ENCODE results near the gene HOXC10. TPM values are rescaled to one million over a fixed set of nuclear protein-coding genes. Genes with fewer than 3 reads are reported as not detected.
A peak's percentile ranks its signal among the peaks of the same experiment; 100 is the strongest.

Gene HOXC10
- polyA plus RNA-seq, 1 donor = 0.09 TPM

DNA sequence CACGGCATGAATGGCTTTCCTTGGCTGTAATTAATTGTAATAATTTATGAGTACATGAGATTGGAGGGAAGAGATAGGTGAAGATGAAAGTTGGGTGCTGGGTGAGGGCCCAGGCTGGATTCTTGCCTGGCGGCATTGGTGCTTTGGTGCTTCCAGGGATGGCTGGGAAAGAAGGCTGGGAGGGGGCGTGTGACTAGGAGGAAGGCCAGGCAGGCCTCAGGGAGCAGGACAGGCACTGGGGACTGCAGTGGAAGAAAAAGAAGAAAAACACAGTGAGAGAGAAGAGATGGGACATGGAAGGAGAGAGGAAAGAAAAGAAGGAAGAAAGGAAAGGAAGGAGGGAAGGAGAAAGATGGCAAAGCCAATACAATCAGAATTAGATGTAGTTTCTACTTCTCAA lies 18.7 kb downstream of the HOXC10 start:
- no peak for DNase-seq (ENCODE audit: low read depth)

DNA sequence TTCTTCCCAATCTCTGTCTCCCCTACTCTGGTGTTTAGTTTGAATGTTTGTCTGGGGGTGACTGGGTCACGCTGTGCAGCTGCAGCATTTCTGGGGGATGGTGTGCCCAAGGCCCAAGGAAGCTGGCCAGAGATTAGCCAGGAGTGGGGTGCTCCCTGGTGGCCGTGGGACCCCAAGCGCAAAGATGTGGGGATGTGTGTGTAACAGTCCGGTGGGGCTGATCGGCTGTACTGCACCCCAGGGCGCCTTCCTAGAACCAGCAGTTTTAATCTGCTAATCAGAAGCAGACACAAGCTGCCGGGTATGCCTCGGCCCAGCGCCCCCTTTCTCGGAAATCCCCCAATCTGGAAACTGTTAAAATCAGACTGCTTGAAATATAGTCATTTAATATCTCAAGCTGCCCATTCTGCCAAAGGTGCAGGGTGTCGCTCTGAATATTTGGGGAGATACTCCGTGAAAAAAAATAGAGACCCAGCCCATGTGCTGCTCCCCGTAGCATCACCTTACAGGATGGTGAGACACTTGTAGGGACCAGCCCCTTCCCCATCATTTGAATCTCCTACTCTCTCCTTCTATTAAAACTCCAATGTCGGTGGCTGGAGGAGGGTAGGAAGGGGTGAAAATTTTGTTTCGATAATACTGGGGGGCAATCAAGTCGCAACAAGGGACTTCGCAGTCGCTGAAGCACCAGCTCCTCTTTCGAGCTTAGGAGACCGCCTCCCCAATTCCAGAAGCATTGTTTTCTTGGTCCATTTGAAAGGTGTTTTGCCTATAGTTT lies 19.3 kb downstream of the HOXC10 start:
- DNase-seq (ENCODE audit: low read depth) = no peak

DNA sequence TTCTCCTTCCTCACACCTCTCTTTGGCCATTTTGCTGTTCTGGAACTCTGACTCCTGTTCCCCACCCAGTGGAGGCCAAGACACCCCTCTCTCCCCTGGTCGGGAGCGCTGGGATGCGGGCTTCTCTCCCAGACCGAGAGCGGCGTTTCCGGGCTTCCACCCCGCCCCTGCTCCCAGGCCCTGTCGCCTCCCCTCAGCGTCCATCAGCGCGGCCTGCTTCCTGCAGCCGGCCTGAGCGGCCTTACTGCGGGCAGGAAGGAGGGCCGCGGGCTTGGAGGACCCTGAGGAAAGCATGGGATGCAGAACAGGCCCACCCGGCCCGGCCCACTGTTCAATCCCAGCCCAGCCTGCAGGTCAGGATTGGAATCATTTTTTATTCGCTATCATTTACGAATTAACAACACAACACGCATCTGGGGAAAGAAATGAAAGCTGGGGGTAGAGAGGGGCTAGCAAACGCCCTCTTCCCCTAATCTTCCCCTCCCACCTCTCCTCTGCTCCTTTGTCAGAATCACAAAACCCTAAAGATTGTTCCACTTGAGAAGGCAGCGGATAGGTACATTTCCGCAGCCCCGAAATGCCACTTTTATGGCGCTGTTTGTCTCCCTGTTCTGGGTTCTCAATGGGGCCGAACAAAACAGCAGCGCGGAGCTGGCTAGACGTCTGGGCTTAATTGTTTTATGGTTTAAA lies 20.0 kb downstream of the HOXC10 start:
- no peak for DNase-seq (ENCODE audit: low read depth)

DNA sequence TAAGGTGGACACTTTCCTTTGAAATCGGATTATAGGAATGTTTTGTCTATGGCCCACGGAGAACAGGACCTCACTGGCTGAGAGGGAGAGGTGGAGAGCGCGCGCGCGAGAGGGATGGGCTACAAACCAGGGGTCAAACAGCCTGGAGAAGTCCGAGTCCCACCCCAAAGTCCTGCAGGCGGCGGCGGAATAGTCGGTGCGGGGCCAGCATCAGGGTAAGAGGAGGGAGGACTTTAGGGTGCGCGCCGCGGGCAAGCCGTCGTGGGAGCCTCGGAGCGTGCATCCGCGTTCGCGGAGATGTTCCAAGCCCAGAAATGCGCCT lies 20.5 kb downstream of the HOXC10 start:
- no peak for DNase-seq (ENCODE audit: low read depth)

DNA sequence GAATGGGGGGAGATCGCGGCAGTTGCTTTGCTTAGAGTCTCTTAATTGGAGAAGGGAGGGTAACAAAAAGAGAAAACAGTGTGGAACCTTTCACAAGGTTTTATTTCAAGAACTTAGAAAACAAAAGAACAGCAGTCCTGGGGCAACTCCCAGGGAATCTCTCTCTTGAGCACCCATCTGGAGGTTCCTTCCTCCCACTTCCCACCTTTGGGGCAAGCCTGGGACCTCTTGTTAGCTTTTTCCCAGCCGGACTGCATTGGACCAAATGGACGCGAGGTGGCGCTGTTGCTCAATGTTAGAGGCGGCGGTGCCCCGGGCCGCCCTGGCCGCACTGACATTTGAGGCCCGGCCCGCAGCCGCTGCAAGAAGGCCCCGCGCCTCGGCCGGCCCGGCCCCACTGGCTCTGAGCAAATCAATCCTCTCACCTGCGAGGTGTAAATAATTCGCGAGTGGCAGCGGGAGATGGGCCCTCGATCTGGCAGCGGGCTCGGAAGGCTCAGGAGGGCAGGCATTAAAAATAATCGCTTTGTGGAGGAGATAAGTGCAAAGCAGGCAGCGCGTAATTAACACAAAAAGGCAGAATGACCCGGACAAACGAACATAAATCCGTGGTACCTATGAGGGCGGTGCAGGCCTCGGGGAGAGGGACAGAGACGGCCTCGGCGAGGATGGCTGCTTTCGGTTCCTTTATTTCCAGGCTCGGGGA lies 21.1 kb downstream of the HOXC10 start:
- DNase-seq (ENCODE audit: low read depth) = peak; percentile 44

DNA sequence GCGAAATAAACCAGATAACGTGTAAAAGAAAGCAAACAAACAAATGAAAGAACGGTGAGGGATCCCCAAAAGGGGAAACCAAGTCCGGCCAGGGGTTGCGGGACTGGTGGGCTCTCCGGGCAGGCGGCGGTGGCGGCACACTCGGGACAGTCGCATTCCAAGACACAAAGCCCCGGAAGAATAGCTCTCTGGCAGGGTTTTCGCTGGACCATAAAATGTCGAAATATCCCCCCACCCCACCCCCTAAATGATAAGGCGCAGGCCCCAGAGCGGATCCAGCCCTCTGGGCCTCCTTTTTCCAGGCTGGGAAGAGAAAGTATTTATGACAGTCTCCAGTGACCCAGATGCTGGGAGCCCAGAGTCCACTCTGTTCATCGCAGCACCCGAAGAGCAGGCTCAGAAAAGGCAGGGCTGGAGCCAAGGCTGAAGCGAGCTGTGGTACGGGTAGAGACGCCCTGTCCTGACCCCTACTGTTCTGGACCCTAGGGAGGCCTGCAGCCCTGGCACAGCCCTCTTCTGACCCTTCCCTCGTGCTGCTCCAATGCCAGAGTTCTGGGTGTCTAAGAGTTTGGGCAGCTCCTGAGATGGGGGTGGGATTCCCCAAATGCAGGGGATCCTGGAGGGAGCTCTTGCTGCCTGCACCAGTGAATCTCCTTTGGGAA lies 21.7 kb downstream of the HOXC10 start:
- no peak for DNase-seq (ENCODE audit: low read depth)

DNA sequence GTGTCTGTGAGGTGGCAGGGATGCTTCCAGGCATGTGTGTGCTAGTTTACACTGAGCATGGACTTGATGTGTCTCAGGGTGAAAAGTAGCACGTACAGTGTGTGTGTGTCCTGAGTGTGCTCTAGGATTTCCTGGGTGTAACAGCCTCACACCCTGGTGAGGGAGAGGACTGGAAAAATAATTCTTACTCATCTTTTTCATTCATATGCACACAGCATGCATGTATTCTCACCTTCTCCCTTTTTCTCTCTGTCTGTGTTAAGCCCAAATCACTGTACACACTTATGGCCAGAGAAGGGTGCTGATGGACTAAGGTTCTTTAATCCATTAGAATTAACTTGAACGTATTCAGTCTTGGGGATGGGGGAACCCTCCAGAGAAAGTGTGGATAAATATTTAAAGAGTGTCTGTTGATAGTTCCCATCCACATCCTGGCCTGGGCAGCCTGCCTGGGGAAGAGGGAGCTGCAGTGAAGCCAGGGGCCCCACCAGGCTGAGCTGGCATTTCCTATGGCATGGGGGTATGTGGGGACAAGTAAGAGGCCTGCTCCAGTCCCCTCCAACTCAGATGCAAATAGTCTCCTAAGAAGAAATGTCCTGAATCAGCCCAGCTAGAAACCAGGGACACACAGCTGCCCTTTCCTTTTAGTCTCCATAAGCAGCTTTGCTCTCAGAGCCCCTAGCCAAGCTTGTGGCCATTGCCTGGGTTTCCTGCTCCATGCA lies 22.8 kb downstream of the HOXC10 start:
- DNase-seq (ENCODE audit: low read depth) = no peak

DNA sequence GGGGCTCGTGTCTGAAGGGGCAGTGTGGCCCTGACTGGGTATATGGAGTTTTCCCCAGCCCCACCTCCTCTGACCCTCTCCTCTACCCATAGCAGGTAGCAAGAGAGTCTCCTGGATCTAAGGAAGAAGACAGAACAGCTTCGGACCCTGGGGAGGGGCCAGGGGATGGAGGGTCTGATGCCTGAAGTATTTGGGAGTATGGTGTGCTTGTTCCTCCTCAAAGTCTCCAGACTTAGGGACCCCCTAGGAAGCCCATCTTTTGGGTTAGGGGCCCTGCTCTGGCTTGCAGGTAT lies 23.3 kb downstream of the HOXC10 start:
- no peak for DNase-seq (ENCODE audit: low read depth)

DNA sequence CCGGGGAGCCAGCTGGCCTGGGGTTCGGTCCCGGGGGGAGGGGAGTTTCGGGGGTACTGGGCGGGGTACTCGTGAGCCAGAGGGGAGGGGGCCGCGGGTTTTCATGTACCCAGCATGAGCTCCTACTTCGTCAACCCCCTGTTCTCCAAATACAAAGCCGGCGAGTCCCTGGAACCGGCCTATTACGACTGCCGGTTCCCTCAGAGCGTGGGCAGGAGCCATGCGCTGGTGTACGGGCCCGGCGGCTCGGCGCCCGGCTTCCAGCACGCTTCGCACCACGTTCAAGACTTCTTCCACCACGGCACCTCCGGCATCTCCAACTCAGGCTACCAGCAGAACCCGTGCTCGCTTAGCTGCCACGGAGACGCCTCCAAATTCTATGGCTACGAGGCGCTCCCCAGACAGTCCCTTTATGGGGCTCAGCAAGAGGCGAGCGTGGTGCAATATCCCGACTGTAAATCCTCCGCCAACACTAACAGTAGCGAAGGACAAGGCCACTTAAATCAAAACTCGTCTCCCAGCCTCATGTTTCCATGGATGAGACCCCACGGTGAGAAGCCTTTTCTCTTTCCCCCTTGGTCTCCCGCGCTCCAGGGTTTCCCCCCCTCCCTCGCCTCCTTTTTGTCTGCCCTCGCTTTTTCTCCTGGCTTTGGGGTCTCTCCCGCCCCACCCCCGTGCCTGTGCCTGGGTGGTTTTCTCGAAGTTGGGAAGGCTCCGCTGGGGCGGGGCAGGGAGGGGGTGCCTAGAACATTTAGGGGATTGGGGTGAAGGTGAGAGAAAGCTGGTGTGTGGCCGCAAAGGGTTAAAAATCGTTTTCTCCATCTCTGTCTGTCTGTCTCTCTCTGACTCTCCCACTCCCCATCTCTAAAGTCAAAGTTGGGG lies 24.5 kb downstream of the HOXC10 start:
- no peak for DNase-seq (ENCODE audit: low read depth)

DNA sequence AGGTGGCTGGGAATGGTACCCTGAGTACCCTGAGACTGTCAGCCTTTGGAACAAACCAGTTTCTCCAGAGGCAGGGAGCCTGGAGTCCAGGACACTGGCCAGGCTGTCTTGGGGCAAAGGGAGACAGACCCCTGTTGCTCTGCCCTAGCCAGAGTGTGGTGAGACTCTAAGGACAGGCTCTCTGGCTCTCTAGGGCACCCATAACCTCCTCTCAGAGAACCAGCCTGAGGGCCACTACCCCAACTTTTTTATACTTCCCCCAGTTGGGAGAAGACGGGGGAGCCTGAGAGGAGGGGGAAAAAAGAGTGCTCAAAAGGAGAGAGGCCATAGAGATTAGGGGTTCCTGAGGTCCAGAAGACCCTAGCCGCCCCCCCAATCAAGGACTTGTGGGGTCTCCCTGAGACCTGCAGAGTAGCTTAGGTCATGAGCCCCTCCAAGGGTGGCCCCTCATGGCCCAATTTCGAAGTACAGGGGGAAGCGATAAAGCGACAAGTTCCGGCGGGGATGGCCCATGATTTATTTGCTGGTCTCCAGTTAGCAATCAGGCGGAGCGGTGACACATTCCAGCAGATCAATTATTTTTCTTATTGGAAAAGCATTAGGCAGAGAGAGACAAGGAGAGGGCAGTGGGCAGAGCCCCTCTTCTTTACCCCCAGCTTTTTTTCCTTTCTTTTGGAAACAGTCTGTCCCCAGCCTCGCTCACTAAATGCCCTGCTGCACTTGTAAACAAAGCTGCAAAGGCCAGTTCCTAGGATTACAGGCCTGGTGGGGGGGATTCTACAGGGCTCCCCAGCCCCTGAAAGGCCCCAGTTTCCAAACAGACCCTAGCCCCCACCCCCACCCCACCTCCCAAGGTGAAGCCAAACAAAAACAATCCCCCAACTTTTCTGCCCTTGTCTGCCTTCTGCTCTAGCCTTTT lies 25.4 kb downstream of the HOXC10 start:
- no peak for DNase-seq (ENCODE audit: low read depth)

DNA sequence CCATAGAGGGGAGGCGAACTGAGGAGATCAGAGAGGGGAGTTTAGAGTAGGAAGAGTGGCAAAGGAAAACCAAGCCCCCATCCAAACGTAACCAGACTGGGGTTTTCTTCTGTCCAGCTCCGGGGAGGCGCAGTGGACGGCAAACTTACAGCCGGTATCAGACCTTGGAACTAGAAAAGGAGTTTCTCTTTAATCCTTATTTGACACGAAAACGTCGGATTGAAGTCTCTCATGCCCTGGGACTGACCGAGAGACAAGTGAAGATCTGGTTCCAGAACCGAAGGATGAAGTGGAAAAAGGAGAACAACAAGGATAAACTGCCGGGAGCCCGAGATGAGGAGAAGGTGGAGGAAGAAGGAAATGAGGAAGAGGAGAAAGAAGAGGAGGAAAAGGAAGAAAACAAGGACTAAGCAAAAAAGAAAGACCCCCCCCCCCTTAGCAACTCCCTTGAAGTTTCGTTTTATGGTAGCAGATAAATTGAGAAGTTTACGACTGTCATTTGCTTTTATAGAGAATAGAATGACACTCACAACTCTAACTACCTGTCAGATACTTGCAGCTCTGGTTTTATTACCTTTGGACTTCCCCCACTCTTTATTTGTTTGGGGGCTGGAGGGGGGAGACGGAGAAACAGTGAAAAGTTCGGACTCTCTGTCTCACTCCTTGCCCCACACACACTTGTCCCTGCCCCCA lies 26.2 kb downstream of the HOXC10 start:
- DNase-seq (ENCODE audit: low read depth) = no peak

DNA sequence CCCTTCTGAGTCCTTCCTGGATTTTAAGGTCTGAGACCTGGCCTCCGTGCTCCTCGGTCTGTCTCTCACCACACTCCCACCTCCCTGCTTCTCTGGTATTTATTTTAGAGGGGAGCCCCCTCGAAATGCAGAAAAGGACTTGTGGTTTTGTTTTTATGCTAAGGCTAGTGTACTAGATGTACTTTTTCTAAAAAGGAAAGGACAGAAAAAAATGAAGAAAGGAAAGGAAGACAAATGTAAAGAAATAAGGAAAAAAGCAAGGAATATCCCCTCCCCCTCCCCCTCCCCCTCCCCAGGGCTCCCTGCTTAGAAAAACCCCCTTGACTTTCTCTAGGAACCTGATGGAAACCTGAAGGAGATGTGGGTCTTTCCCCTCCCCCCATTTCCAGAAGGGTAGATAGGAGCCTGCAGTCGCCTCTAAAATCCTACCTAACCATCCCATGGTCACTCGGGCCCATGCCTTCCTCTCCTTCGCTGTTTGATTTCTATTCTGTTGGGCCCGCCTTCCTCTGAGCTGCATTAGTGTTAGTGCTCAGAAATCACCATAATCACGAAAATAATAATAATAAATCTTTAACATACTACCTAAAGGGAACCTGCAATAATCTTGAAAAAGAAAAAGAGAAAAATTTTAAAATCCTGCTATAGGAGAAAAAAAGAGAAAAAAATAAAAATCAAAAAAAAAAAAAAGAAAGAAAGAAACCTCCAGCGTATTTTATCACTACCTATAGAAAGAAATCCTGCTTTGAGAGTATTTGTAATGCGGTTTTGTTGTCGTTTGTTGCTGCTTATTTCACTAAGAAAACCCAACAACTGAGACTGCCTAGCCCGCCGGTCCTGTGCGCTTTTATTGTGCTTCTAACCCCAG lies 27.0 kb downstream of the HOXC10 start:
- no peak for DNase-seq (ENCODE audit: low read depth)

DNA sequence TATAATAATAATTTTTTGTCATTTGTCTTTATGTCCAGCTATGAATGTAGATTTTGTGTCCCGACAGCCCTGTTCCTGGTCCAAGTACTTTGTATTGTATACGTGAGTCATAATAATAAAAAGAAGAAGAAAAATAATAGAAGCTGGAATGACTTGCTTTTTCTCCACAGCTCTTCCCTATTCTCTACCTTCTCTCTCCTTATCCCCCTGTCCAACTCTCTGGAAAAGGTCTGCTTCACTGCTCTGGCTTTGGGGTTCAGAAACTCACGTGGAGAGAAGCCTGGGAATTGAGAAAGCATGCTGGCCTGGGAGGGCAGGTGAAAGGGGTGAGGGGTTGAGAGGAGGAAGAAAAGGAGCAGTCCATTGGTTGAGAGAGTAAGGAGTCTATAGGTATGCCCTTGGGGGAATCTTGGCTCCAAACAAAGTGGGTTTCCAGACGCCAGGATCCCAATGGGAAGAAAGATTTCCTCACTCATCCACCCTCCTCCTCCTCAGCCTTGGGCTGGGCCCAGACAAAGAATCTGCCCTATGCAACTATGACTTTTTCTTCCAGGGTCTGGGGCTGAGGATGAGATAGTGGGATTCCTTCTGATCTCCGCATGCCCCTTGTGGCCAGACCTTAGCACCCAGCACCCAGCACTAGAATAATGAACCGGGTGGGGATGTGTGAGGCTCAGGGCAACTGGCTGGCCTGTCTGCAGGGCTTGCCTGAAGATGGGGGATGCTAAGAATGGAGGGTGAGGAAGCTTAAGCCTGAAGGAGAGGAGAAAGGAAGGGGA lies 27.9 kb downstream of the HOXC10 start:
- no peak for DNase-seq (ENCODE audit: low read depth)

DNA sequence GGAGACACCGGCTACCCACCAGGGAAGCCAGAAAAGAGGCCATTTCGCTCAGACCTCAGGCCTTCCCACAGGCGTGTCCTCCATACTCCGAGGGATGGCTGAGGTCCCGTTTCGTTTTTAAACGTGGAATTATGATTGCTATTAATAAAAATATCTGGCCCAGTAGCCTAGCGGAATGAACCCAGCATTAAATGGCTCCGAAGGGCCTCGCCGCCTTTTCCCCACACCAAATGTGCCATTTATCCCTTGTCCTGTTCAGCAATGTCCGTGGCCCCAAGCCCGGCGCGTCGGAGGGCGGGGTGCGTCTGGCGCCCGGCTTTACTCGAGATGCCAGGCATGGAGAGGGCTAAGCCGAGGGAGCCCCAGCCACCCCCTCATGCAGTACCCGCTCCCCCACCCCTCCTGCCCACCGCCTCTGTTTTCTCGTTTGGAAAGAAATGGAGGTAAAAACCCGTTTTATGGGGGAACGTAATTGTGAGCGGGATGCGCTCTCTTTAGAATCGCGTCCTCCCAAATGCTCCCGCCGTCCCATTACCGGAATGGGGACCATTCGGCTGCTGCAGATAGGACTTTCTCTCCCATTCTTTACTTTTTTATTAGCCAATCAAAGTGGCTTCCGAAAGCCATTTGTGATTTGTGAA lies 29.6 kb downstream of the HOXC10 start:
- no peak for DNase-seq (ENCODE audit: low read depth)

DNA sequence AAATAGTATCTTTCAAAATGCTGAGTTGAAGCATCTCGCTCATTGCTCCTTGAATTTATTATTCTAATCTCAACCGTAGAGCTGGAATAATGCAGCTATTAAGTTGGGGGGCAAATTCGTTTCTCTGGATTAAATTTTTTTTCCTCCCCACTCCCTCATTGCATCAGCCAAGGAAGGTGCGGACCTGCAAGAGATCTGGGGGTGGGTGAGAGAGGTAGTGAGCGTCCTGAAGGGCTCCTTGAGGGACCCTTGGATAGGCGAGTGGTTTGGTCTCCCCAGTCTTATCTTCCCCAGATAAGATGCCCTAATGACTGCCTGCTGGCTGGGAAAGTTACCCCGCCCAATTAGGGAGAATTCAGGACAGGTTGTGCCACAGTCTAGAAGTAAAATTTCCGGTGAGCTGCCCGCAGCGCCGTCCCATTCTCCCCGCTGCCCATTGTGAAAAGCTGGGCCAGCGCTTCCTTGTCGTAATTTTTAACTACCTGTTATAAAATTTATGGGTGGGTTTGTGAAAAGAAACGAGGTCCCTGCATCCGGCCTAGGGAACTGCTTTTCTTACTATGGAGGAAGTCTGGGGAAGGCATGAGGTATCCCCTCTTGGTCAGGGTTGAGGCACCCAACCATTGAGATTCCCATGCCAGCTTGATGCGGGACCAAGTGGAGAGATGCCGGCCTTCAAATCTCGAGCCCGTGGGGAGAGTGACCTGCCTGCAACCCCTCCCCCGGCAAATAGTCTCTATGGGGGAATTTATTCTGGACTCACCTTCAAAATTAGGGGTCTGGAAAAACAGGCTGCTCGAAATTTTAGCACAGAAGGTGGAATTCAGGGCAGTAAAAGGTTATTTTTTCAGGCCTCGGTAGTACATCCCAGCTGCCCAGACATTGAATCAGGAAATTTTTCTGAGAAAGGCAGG lies 30.3 kb downstream of the HOXC10 start:
- DNase-seq (ENCODE audit: low read depth) = no peak

DNA sequence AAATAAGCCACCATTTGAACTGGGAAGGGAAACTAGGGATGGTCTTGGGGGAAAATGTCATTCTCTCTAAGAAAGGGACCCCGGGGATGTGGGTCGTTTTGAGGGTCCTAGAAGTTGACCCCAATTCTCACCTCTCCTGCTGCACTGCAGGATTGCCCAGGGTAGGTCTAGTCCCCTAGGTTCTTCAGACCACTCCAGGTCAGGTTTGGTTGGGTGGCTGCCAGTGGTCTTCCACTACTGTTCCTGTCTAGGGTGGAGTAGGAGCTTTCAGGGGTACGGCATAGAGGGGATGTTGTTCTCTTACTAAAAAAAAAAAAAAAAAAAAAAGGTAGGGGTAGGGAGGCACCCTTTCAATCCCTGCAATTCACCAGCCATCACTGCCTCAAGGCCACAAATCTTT lies 31.1 kb downstream of the HOXC10 start:
- no peak for DNase-seq (ENCODE audit: low read depth)

Measured in forelimb muscle (tissue), 1 donor.